Right lobe of liver (tissue), 4 donors: Measurements from ENCODE around the gene TEX54.

Experiments used
- POLR2A ChIP-seq: fragments of 450-650 bp; IDR thresholded peaks from one replicate; pipeline ENCODE4 v1.6.1; 2017; ENCODE audit warnings: antibody characterized with exemption, mild to moderate bottlenecking
- TF ChIP-seq, protein P1 (sequence below), 4 donors: fragments of 200-600 bp in 3 of 4; fragments of 450-650 bp in 1 of 4; IDR thresholded peaks; one replicate each; pipeline versions ENCODE4 v1.5.1 to v1.8.0; 2016 to 2022; ENCODE audit warnings: antibody characterized with exemption in 4 of 4, mild to moderate bottlenecking in 2 of 4
- donor health status: DM: no; HTN: no; CAD: no.
- donor health status: DM: no; HTN: no; CAD: no.
- donor health status: DM: no; HTN: yes; CAD: no.

DNA sequence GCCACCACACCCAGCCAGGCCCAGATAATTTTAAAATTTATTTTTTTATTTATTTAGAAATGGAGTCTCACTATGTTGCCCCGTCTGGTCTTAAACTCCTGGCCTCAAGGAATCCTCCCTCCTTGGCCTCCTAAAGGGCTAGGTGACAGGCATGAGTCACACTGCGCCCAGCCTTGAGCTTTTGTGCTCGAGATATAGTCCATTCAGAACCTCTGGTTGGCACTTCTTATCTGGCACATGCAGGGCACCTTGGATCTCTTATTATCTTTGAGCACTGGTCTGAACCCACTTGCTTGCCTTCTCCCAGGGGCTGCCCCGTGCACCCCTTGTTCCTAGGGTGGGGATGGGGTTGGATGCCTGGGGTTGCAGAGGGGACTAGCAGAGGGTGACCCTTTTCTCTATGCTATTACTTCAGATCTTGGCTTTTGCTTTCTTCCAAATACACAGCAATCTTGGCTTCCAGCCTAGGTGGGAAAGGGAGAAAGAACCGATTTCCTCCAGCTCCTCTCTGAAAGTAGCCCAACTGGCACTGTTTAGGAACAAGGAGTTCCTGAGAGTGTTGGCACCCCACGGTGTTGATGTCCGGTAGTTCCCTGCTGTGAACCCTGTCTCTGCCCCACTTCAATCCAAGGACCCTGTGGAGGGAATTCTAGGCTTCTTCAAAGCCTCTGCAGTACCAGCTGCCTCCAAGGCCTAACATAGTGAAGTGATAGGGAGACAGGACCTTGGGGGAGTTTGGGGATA, 46.8 kb upstream of the TEX54 start:
- TF ChIP-seq POLR2A: no peak
- TF ChIP-seq, protein P1, sequence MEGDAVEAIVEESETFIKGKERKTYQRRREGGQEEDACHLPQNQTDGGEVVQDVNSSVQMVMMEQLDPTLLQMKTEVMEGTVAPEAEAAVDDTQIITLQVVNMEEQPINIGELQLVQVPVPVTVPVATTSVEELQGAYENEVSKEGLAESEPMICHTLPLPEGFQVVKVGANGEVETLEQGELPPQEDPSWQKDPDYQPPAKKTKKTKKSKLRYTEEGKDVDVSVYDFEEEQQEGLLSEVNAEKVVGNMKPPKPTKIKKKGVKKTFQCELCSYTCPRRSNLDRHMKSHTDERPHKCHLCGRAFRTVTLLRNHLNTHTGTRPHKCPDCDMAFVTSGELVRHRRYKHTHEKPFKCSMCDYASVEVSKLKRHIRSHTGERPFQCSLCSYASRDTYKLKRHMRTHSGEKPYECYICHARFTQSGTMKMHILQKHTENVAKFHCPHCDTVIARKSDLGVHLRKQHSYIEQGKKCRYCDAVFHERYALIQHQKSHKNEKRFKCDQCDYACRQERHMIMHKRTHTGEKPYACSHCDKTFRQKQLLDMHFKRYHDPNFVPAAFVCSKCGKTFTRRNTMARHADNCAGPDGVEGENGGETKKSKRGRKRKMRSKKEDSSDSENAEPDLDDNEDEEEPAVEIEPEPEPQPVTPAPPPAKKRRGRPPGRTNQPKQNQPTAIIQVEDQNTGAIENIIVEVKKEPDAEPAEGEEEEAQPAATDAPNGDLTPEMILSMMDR (IDR thresholded peaks at IDR 0.05): no peak
